NCI-H524 (cell line): ENCODE measurements around the gene LCN1.
"Not testable (repeated sequence)": the region's sequence is repeated elsewhere in the genome, so short reads cannot be mapped to it uniquely, and the experiment has no call there.

Experiments
- DNase-seq, 2 experiments: peaks; one replicate each; lab custom pipeline; 2025; lab: John Stamatoyannopoulos, UW

LCN1 gene

GRCh38 chr9:135546792-135547617 is 25.8 kb downstream of the LCN1 start:
- DNase-seq, result not testable (repeated sequence)

DNA sequence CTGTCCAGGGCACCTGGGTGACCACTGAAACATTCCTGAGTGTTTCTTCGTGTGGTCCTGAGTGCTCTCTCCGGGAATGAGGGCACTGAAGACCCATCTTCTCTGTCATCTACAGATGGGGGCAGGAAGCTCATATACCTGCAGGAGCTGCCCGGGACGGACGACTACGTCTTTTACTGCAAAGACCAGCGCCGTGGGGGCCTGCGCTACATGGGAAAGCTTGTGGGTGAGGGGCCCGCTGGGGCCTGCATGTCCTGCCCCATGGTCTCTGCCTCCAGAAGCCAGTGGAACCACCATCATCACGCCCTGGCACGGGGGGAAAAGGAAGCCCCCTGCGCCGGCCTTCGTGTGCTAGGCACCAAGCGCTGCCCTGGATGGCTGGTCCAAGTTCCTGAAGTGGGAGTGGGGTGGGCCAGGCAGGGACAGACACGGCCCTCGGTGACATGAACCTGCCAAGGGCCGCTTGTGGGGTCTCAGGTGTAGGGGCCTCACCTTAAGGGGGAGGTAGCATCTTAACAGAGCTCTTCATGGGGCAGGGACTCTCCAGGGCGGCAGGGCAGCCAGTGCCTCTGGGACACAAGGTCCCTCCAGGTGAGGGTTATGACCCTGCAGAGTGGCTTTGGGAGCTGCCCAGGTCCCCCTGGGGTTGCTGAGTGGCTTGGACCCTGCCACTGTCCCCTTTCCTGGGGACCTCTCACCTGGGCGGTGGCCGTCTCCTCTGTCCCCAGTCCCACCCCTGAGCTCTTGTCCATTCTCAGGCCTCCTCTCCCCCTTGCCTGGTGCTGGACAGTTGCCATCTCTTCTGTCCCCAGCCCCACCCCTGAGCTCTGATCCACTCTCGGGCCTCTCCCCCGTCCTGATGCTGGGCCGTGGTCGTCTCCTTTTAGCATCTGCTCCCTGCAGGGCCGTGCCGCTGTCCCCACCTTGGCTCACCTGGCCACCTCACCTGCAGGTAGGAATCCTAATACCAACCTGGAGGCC is 26.8 kb downstream of the LCN1 start:
- no peak for DNase-seq

DNA sequence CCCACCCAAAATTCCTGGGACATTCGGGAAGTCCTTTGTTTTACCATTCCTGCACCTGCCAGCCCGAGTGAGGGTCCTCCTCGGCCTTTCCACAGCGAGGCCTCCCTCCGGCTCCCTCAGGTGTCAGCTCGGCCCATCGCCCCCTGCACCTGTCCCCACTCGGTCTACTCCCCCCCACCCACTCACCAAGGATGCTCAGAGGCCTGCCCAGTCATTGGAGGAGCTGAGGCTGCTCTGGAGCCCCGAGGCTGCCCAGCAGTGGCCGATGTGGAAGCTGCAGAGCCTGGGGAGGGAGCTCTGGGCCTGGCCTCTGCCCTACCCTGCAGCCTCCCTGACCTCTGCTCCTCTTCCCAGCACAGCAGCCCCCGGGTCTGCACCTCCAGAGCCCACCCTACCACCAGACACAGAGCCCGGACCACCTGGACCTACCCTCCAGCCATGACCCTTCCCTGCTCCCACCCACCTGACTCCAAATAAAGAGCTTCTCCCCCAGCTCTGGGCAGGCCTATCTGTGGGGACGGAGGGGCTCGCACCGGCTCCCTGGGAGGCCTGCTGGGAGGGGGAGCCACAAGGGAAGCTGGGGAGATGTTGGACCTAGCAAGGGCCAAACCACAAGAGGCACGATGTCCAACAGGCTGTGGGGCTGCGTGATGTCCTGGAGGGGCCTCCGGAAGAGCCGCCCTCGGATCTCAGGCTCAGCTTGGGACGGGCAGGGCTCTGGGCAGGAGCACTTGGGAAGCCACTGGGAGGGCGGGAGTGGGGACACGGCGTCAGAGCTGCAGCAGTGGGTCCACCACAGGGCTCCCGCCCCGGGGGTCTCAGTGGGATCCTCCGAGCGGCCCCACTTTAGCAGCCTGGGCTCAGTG is 28.5 kb downstream of the LCN1 start:
- DNase-seq, result not testable (repeated sequence)

- DNase-seq, result no peak
Measured at GRCh38 chr9:135550344-135550918, 29.2 kb downstream of the LCN1 start.

DNA sequence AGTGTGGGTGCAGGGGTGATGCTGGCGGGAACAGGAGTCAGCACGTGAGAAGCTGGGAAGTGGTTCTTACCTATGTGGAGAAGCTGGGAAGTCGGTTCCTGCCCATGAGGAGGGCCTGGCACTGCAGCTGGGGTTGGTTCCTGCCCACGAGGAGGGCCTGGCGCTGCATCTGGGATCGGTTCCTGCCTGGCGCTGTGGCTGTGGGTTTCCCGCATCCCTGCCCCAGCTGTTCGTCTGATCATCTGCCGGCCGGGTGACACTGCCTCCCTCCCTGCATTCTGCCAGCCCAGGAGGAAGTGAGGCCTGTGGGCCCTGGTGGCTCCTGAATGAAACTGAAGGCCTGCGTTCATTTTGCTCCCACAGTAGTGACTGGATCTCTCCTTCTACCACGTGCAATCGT is 29.8 kb downstream of the LCN1 start:
- DNase-seq, result no peak

GRCh38 chr9:135551456-135551855 is 30.2 kb downstream of the LCN1 start:
- DNase-seq, result no peak

DNA sequence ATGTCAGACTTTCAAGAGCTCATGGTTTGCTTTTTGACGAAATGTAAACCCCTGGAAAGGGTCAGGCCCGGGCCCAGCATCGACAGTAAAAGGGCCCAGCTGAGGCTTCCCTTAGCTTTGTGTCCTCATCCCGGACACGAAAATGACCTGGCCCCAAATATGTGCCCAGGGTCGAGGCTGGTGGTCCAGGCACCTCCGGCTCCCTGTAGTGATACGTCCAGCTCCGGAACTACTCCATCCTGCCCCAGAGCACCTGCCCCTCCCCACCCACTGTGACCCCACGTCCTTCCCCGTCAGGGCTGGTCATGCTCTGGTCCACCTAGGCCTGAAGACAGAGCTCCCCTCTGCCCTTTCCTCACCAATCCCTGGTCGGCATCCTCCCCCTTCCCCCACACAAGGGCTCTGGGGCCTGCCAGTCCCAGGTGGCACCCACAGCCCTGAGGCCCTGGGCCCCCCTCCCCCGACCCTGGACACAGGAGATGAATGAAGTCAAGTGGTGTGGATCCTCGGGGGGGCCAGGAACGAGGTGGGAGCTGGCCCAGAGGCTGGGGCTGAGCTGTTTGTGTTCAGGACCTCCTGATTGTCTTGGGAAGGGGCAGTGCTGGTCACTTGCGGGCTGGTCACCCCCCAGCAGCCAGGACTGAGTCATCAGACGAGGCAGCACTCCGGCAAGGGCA is 30.9 kb downstream of the LCN1 start:
- DNase-seq, result no peak

DNA sequence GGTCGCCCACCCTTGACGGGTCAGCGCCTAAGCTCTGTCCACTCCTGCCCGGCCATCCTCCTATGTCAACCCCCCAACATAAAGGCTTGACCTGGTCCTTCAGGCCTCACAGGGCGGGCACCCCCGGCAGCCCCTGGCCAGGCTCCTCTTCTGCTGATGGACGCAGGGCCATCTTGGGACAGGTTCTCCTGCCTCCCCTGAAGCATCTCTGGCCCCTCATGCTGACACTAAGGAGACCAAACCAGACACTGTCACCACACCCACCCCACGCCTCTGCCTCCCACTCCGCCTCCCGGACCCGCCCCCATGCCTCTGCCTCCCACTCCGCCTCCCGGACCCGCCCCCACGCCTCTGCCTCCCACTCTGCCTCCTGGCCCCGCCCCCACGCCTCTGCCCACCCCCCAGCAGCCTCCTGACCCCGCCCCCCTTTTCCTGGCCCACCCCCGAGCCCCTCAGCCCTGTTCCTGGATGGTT is 31.5 kb downstream of the LCN1 start:
- no peak for DNase-seq

DNA sequence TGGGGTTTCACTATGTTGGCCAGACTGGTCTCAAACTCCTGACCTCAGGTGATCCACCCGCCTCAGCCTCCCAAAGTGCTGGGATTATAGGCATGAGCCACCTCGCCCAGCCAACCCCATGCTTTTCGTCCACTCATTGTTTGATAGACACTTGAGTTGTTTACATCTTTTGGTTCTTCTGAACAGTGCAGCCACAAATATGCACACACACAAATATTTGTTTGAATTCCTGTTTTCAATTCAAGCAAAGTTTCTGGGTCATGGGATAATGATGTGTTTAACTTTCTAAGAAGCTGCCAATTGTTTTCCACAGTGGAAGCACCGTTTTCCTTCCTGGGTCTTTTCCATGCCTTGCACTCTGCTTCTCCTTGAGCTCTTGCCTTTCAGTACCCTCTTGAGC is 33.5 kb downstream of the LCN1 start:
- no peak for DNase-seq

DNA sequence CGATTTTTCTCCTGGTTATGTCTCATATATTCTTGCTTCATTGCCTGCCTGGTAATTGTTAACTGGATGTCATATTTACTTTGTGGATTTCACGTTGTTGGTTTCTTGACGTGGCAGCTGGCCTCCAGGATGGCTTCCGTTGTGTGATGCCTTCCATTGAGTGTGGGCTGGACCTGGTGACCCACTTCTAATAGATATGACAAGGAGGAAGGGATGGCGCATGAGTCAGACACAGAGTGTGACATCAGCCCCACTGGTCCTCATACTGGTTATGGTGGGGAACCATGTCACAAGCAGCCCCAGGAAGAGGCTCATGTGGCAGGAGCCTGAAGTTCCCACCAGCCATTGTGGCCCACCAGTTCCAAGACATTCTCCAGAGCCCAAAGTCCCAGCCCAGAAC is 34.0 kb downstream of the LCN1 start:
- no peak for DNase-seq

GRCh38 chr9:135555910-135556309 is 34.7 kb downstream of the LCN1 start:
- DNase-seq, result no peak

- DNase-seq, result no peak
Measured at GRCh38 chr9:135559606-135560005, 38.4 kb downstream of the LCN1 start.

DNA sequence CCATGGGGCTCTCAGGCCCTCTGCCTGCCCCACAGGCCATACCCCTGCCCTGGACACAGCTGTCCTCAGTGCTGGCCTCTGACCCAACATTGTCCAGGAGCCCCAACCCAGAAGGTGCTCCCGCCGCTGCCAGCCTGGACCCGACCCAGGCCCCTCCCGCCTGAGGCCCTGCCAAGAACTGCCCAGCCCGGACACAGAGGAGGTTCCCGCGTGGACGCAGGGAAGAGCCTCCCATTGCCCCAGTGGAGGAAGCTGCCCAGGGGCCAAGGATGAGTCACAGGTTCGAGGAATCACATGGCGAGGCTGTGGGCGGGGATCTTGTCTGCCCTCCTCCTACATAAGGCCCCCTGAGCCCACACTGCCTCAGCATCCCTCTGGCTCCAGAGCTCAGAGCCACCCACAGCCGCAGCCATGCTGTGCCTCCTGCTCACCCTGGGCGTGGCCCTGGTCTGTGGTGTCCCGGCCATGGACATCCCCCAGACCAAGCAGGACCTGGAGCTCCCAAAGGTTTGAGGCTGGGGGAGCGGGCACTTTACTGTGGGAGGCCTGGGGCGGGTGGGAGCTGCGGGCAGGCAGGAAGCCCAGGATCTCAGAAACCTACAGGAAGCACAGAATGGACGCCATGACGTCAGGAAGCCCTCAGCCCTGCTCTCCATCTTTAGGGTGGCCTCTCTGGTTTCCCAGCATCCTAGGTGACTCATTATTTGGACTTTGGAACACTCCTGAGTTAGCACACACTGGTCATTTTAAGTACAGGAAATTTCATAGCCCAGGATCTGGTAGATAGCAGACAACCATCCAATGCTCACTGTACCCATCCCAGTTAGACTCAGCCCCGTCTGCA is 40.4 kb downstream of the LCN1 start, which contains the start of gene PAEP:
Gene PAEP (plus strand): TSS at position 366 of the 844 bp plus-strand sequence.
- DNase-seq, result no peak

GRCh38 chr9:135562235-135562745 is 41.0 kb downstream of the LCN1 start:
- no peak for DNase-seq

- no peak for DNase-seq
Measured at GRCh38 chr9:135563039-135563476, 41.8 kb downstream of the LCN1 start.

DNA sequence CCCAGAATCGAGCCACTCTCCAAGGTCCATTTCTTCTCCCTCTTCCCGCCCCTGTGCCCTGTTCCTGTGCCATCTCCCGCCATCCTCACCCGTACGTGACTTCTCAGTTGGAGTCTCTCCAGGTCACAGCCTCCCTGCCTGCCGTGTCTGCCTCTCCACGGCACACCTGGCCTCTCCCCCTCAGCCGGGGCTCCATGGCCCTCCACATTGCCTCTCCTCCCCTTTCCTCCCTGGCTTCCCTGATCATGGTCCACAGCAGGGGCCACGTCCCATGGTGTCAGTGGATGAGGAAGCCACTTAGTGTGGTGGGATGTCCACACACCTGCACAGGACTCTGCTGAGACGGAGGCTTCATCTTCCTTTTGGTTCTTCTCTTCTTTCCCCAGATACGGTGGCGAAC is 42.6 kb downstream of the LCN1 start:
- DNase-seq, result no peak

DNA sequence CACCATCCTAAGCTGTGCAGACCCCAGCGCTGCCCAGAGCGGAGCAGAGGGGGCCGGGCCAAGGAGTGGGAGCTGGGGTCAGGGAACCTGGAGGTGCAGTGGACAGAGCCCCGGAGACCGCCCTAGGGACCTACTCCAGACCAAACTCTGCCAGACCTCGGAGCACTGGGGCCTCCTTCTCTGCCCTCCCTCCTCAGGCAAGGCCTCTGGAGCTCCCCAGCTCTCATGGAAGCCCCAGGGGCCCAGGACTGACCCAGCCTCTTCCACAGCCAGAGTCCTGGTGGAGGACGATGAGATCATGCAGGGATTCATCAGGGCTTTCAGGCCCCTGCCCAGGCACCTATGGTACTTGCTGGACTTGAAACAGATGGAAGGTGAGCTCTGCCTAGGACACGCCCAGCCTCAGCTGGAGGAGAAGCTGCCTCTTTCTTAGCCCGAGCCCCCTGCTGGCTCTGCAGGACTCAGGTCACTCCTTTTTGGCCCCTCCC is 43.9 kb downstream of the LCN1 start:
- peak in 1 of 2 experiments; percentile 44 for DNase-seq

- DNase-seq, result no peak
Measured at GRCh38 chr9:135565636-135566035, 44.4 kb downstream of the LCN1 start.

- no peak for DNase-seq
Measured at GRCh38 chr9:135566552-135566951, 45.3 kb downstream of the LCN1 start.
